ENCODE results near the gene RAB6A.
"Not testable (repeated sequence)": the region's sequence is repeated elsewhere in the genome, so short reads cannot be mapped to it uniquely, and the experiment has no call there.

RAB6A gene

GRCh38 chr11:73789279-73789670 lies 28.4 kb upstream of the RAB6A start:
- no peak overlapping the region for H3K27ac ChIP-seq (ENCODE audit: low read depth, low read length)
- peak overlapping the region; percentile 82 for H3K4me2 ChIP-seq (ENCODE audit: low read length)
- no peaks in the 10 kb centered on the region for H3K9me3 ChIP-seq (ENCODE audit: control insufficient read depth, insufficient read depth, low read length)

GRCh38 chr11:73787643-73788558 lies 27.0 kb upstream of the RAB6A start, which contains the start of gene MRPL48:
Gene MRPL48, plus strand, starts transcription at chr11:73787874. Its CDS starts 98 bp downstream, at chr11:73787972.
- Histone ChIP-seq H3K4me3 (ENCODE audit: low read length) (peak within 1 kb of the TSS; percentile 83), H3K36me3 (ENCODE audit: control insufficient read depth, low read length) (peaks cover 29% of the 10 kb centered on the region), H3K27me3 (ENCODE audit: control insufficient read depth, low read length) (no peaks in the 10 kb centered on the region), H3K9me2 (replicated peaks; ENCODE audit: control insufficient read depth, low read length) (no peaks in the 10 kb centered on the region), H3K4me2 (ENCODE audit: low read length) (peak within 1 kb of the TSS; percentile 82), H4K20me1 (ENCODE audit: control insufficient read depth, insufficient read depth, low read depth, low read length) (no peaks in the 10 kb centered on the region), H3K9me3 (ENCODE audit: control insufficient read depth, insufficient read depth, low read length) (no peaks in the 10 kb centered on the region), H3K4me1 (ENCODE audit: control insufficient read depth, low read length) (peaks cover 34% of the 10 kb centered on the region), H3F3A (ENCODE audit: control insufficient read depth, insufficient read depth) (peaks cover 15% of the 10 kb centered on the region), H3K27ac (ENCODE audit: low read depth, low read length) (peak within 1 kb of the TSS; percentile 77), H3K79me2 (ENCODE audit: control insufficient read depth, low read length) (peaks cover 58% of the 10 kb centered on the region)
- TF ChIP-seq CTCF (IDR thresholded peaks at IDR 0.05; ENCODE audit: low read depth, low read length, poor library complexity, severe bottlenecking) = no peak
- no peak for TF ChIP-seq EZH2phosphoT487 (IDR thresholded peaks at IDR 0.05; ENCODE audit: borderline replicate concordance, low read length)

More at GRCh38 chr11:73789279-73789670, 28.4 kb upstream of the RAB6A start:
- Histone ChIP-seq H3K4me1 (ENCODE audit: control insufficient read depth, low read length) (peaks cover 34% of the 10 kb centered on the region), H3F3A (ENCODE audit: control insufficient read depth, insufficient read depth) (peaks cover 13% of the 10 kb centered on the region), H3K4me3 (ENCODE audit: low read length) (peak overlapping the region; percentile 83), H3K36me3 (ENCODE audit: control insufficient read depth, low read length) (peaks cover 29% of the 10 kb centered on the region), H4K20me1 (ENCODE audit: control insufficient read depth, insufficient read depth, low read depth, low read length) (no peaks in the 10 kb centered on the region), H3K27me3 (ENCODE audit: control insufficient read depth, low read length) (no peaks in the 10 kb centered on the region), H3K9me2 (replicated peaks; ENCODE audit: control insufficient read depth, low read length) (no peaks in the 10 kb centered on the region), H3K79me2 (ENCODE audit: control insufficient read depth, low read length) (peaks cover 71% of the 10 kb centered on the region)
- TF ChIP-seq CTCF (IDR thresholded peaks at IDR 0.05; ENCODE audit: low read depth, low read length, poor library complexity, severe bottlenecking) (no peak), EZH2phosphoT487 (IDR thresholded peaks at IDR 0.05; ENCODE audit: borderline replicate concordance, low read length) (no peak)

GRCh38 chr11:73787051-73787642 lies 26.3 kb upstream of the RAB6A start:
- Histone ChIP-seq H3K36me3 (ENCODE audit: control insufficient read depth, low read length) (peaks cover 22% of the 10 kb centered on the region), H4K20me1 (ENCODE audit: control insufficient read depth, insufficient read depth, low read depth, low read length) (no peaks in the 10 kb centered on the region), H3K27me3 (ENCODE audit: control insufficient read depth, low read length) (no peaks in the 10 kb centered on the region), H3K79me2 (ENCODE audit: control insufficient read depth, low read length) (peaks cover 50% of the 10 kb centered on the region), H3K4me3 (ENCODE audit: low read length) (peak overlapping the region; percentile 83), H3K9me2 (replicated peaks; ENCODE audit: control insufficient read depth, low read length) (no peaks in the 10 kb centered on the region), H3K9me3 (ENCODE audit: control insufficient read depth, insufficient read depth, low read length) (no peaks in the 10 kb centered on the region), H3K4me2 (ENCODE audit: low read length) (peak overlapping the region; percentile 82), H3K4me1 (ENCODE audit: control insufficient read depth, low read length) (peaks cover 29% of the 10 kb centered on the region), H3F3A (ENCODE audit: control insufficient read depth, insufficient read depth) (peaks cover 15% of the 10 kb centered on the region), H3K27ac (ENCODE audit: low read depth, low read length) (peak overlapping the region; percentile 77)
- TF ChIP-seq EZH2phosphoT487 (IDR thresholded peaks at IDR 0.05; ENCODE audit: borderline replicate concordance, low read length) (no peak), CTCF (IDR thresholded peaks at IDR 0.05; ENCODE audit: low read depth, low read length, poor library complexity, severe bottlenecking) (no peak)

- H3K4me2 ChIP-seq (ENCODE audit: low read length); H3K27me3 ChIP-seq (ENCODE audit: control insufficient read depth, low read length); H4K20me1 ChIP-seq (ENCODE audit: control insufficient read depth, insufficient read depth, low read depth, low read length); H3K9me2 ChIP-seq (replicated peaks; ENCODE audit: control insufficient read depth, low read length); H3K4me3 ChIP-seq (ENCODE audit: low read length); H3K27ac ChIP-seq (ENCODE audit: low read depth, low read length); H3K9me3 ChIP-seq (ENCODE audit: control insufficient read depth, insufficient read depth, low read length): not testable (repeated sequence)
- peaks cover 10% of the 10 kb centered on the region for H3K36me3 ChIP-seq (ENCODE audit: control insufficient read depth, low read length)
- peaks cover 22% of the 10 kb centered on the region for H3K4me1 ChIP-seq (ENCODE audit: control insufficient read depth, low read length)
- peaks cover 20% of the 10 kb centered on the region for H3F3A ChIP-seq (ENCODE audit: control insufficient read depth, insufficient read depth)
- H3K79me2 ChIP-seq (ENCODE audit: control insufficient read depth, low read length) = peaks cover 33% of the 10 kb centered on the region
These were observed 24.6 kb upstream of the RAB6A start for GRCh38 chr11:73785467-73785866.
